GM12878 (cell line): Measurements from ENCODE around the gene ZFYVE19. TPM values are rescaled to one million over a fixed set of nuclear protein-coding genes. Genes with fewer than 3 reads are reported as not detected.

Source experiments
- CBX5 ChIP-seq: sonication (generic); IDR thresholded peaks from 2 replicates; pipeline ENCODE4 v1.6.1; 2016; ENCODE audit warnings: low read depth, moderate library complexity, mild to moderate bottlenecking, inconsistent platforms
- CTCF ChIP-seq, 3 experiments: IDR thresholded peaks in 2 of 3; conservative IDR thresholded peaks in 1 of 3; 2 replicates each; pipeline ENCODE4 v1.5.1; 2011; ENCODE audit warnings: low read depth in 3 of 3, low read length in 3 of 3, mild to moderate bottlenecking in 3 of 3, control low read depth in 2 of 3, moderate library complexity in 2 of 3, inconsistent platforms in 1 of 3, mixed read lengths in 1 of 3; ENCODE audit not compliant: control insufficient read depth in 2 of 3, insufficient read depth in 1 of 3; ENCODE audit errors: extremely low read depth in 1 of 3
- IKZF1 ChIP-seq: fragments of 450-650 bp; conservative IDR thresholded peaks from 2 replicates; pipeline ENCODE4 v1.6.1; 2017; ENCODE audit warnings: antibody characterized with exemption, mild to moderate bottlenecking
- NBN ChIP-seq: fragments of 450-650 bp; IDR thresholded peaks from 2 replicates; pipeline ENCODE4 v1.6.1; 2016
- NFYA ChIP-seq: IDR thresholded peaks from 2 replicates; pipeline ENCODE4 v1.6.1; 2011; ENCODE audit warnings: low read depth, mild to moderate bottlenecking, low read length, improper control_type of control experiment, borderline replicate concordance
- POU2F2 ChIP-seq: IDR thresholded peaks from 3 replicates; pipeline ENCODE4 v1.6.1; 2011; ENCODE audit warnings: low read depth, mild to moderate bottlenecking, low read length, borderline replicate concordance
- TAF1 ChIP-seq: IDR thresholded peaks from 2 replicates; pipeline ENCODE4 v1.6.1; 2011; ENCODE audit warnings: mild to moderate bottlenecking, low read depth, low read length, borderline replicate concordance
- ZBTB40 ChIP-seq: fragments of 450-650 bp; IDR thresholded peaks from 2 replicates; pipeline ENCODE4 v1.6.1; 2016; ENCODE audit warnings: mild to moderate bottlenecking, moderate library complexity, borderline replicate concordance
- ZNF274 ChIP-seq: IDR thresholded peaks from one replicate; pipeline ENCODE4 v1.8.0; 2011; ENCODE audit not compliant: insufficient read length, insufficient read depth
- polyA plus RNA-seq, 11 experiments: library from polyadenylated mRNA; depleted of rRNA in 4 of 11; unstranded in 6 of 11; stranded (reverse) in 5 of 11; fragments of >200 nt; fragmentation: Nextera tagmentation in 4 of 11; fragmentation: Illumina TruSeq in 1 of 11; extraction: Ambion mirVana in 4 of 11; extraction: Trizol in 1 of 11; gene quantifications; 1 replicate in 1 of 11; 2 replicates in 10 of 11; pipeline versions ENCODE4 v1.2.1 to v1.2.3, GENCODE V29; 2011 to 2016; ENCODE audit warnings: inconsistent platforms in 2 of 11, missing spikeins in 2 of 11, low read depth in 1 of 11
- total RNA-seq, 4 experiments: library from RNA; depleted of rRNA in 3 of 4; stranded (reverse); fragments of >200 nt in 3 of 4; fragmentation: Illumina TruSeq in 1 of 4; extraction: Trizol in 1 of 4; gene quantifications; 2 replicates each; pipeline versions ENCODE4 v1.2.1 to v1.2.3, GENCODE V29; 2013 to 2021

The ZFYVE19 gene
- total and polyA plus RNA-seq, 10 of the 15 experiments (the other 5 are each of a cell fraction or from before 2014, with no cell fraction given), result 1.7 to 36.3 (median 17.0) TPM

GRCh38 chr15:40766194-40766815, 40.6 kb upstream of the ZFYVE19 start (continued):
- TF ChIP-seq CTCF (IDR thresholded peaks at IDR 0.05 in 2 of 3, conservative IDR thresholded peaks at IDR 0.05 in 1 of 3; ENCODE audit: control insufficient read depth in 2 of 3, extremely low read depth in 1 of 3, insufficient read depth in 1 of 3, low read depth in 3 of 3, low read length in 3 of 3), result no peak
- no peak for TF ChIP-seq CBX5
- TF ChIP-seq NFYA, result no peak
- TF ChIP-seq POU2F2, result no peak
- TF ChIP-seq ZNF274, result no peak
- TF ChIP-seq TAF1, result no peak
- TF ChIP-seq NBN, result no peak
- no peak for TF ChIP-seq IKZF1
- TF ChIP-seq ZBTB40, result no peak
